ENCODE data around the gene HBS1L.

Gene HBS1L

GRCh38 chr6:134994431-134994830 is 60.2 kb downstream of the HBS1L start:
- no peak for DNase-seq

- no peak for DNase-seq
These were observed 62.5 kb downstream of the HBS1L start for GRCh38 chr6:134992155-134992554.

- no peak for DNase-seq
These were observed 64.4 kb downstream of the HBS1L start for GRCh38 chr6:134990262-134990661.

GRCh38 chr6:134984821-134985220 is 69.8 kb downstream of the HBS1L start:
- DNase-seq, result no peak

GRCh38 chr6:134983823-134984222 is 70.8 kb downstream of the HBS1L start:
- DNase-seq, result no peak

GRCh38 chr6:134982161-134982560 is 72.5 kb downstream of the HBS1L start:
- DNase-seq, result no peak

GRCh38 chr6:134980846-134981245 is 73.8 kb downstream of the HBS1L start:
- no peak for DNase-seq

GRCh38 chr6:134979142-134979541 is 75.5 kb downstream of the HBS1L start:
- DNase-seq, result peak; percentile 60 to 61

GRCh38 chr6:134974370-134974769 is 80.3 kb downstream of the HBS1L start:
- no peak for DNase-seq

GRCh38 chr6:134967711-134968110 is 86.9 kb downstream of the HBS1L start:
- no peak for DNase-seq

- no peak for DNase-seq
These were observed 90.0 kb downstream of the HBS1L start for GRCh38 chr6:134964451-134965203.

- no peak for DNase-seq
These were observed 92.2 kb downstream of the HBS1L start for GRCh38 chr6:134962421-134962820.

- no peak for DNase-seq
These were observed 93.3 kb downstream of the HBS1L start for GRCh38 chr6:134961366-134961765.

GRCh38 chr6:134959603-134960002 is 95.0 kb downstream of the HBS1L start:
- DNase-seq, result no peak

GRCh38 chr6:134956676-134957075 is 97.9 kb downstream of the HBS1L start:
- DNase-seq, result no peak

GRCh38 chr6:134956032-134956431 is 98.6 kb downstream of the HBS1L start:
- DNase-seq, result peak; percentile 10 to 28

GRCh38 chr6:134954272-134955000 is 100.2 kb downstream of the HBS1L start:
- DNase-seq, result no peak

GRCh38 chr6:134951494-134952263 is 102.9 kb downstream of the HBS1L start:
- DNase-seq, result no peak

GRCh38 chr6:134950482-134950881 is 104.1 kb downstream of the HBS1L start:
- DNase-seq, result no peak

- DNase-seq, result no peak
These were observed 104.7 kb downstream of the HBS1L start, which contains the start of gene ALDH8A1 for GRCh38 chr6:134949927-134950326. ALDH8A1 (minus strand) TSS chr6:134950101; CDS start chr6:134950053, 48 bp downstream.

- no peak for DNase-seq
These were observed 105.9 kb downstream of the HBS1L start for GRCh38 chr6:134948691-134949090.

- DNase-seq, result no peak
These were observed 106.5 kb downstream of the HBS1L start for GRCh38 chr6:134948142-134948541.

GRCh38 chr6:134945045-134945444 is 109.6 kb downstream of the HBS1L start:
- DNase-seq, result no peak
